Activated T-helper 1 cell treated with anti-CD3 and anti-CD28 coated beads, Interleukin-12 subunit alpha, Interleukin-12 subunit beta, Interleukin-2, Interleukin-4 antibody, amounts not matched to agents 30 ng/mL and 10 ng/mL and 1 ng/mL, durations not matched to agents 14 hours and 24 hours and 36 hours (primary cell): Measurements from ENCODE around the gene SLCO3A1. TPM values are rescaled to one million over a fixed set of nuclear protein-coding genes. Genes with fewer than 3 reads are reported as not detected.

Experiments
- DNase-seq: peaks from one replicate; pipeline ENCODE4 v3.0.0; 2021; ENCODE audit warnings: low spot score
- H3K27ac Mint-ChIP-seq: one replicate; pipeline ENCODE4 v1.8.0; 2021; ENCODE audit warnings: mild to moderate bottlenecking, mixed read lengths
- H3K27me3 Mint-ChIP-seq: one replicate; pipeline ENCODE4 v1.8.0; 2022; ENCODE audit warnings: mild to moderate bottlenecking, moderate library complexity, mixed read lengths; ENCODE audit not compliant: insufficient read depth
- H3K36me3 Mint-ChIP-seq: one replicate; pipeline ENCODE4 v1.8.0; 2021; ENCODE audit warnings: low read depth, mixed read lengths
- H3K4me1 Mint-ChIP-seq: one replicate; pipeline ENCODE4 v1.8.0; 2021; ENCODE audit warnings: low read depth, mixed read lengths
- H3K4me3 Mint-ChIP-seq: one replicate; pipeline ENCODE4 v1.8.0; 2021; ENCODE audit warnings: mild to moderate bottlenecking, moderate library complexity, mixed read lengths
- H3K9me3 Mint-ChIP-seq: one replicate; pipeline ENCODE4 v1.8.0; 2021; ENCODE audit warnings: mixed read lengths
- intact Hi-C: fragments of 100-400 bp; cut with micrococcal nuclease; formaldehyde crosslinking; loops from one replicate; pipeline ENCODE4 v1.15.1; 2024
- total RNA-seq: library from RNA; stranded (reverse); gene quantifications from 2 replicates; pipeline ENCODE4 v1.2.3, GENCODE V29; 2022

Gene SLCO3A1
- total RNA-seq, 1 donor from 2014 or later: 20.0 TPM

- intact Hi-C loops: no loop called here
- Mint-ChIP-seq H3K36me3 (peaks cover 10% of the 10 kb centered on the region), H3K27me3 (no peaks in the 10 kb centered on the region), H3K9me3 (no peaks in the 10 kb centered on the region), H3K27ac (no peak overlapping the region), H3K4me3 (no peak overlapping the region), H3K4me1 (no peaks in the 10 kb centered on the region)
- DNase-seq: no peak
These were observed 262.8 kb downstream of the SLCO3A1 start for GRCh38 chr15:92116330-92116729.

DNA sequence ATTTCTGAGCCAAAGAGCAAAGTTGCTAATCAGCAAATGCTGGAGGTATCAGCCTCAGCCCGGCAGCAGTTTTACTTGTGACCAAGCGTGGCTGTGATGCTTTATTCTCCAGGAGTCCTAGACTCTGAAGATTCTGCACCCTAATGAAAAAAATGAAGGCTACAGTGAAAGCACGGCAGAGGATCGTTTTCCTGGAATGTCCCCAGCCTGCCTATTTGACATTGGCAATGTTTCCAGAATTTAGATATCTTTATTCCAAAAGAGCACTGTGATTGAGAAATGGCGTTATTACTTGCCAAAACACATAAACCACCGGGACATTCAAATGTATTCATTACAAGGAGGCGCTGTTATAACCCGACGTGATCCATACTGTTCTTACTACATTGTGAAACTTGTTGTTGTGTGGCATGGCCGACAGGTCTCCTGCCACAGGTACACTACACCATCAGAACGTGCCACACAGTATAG is 263.8 kb downstream of the SLCO3A1 start:
- DNase-seq: no peak
- Mint-ChIP-seq H3K4me1 (no peaks in the 10 kb centered on the region), H3K27me3 (no peaks in the 10 kb centered on the region), H3K9me3 (peaks cover 5% of the 10 kb centered on the region), H3K36me3 (peaks cover 17% of the 10 kb centered on the region), H3K4me3 (no peak overlapping the region), H3K27ac (no peak overlapping the region)
- intact Hi-C loops: no loop called here

DNA sequence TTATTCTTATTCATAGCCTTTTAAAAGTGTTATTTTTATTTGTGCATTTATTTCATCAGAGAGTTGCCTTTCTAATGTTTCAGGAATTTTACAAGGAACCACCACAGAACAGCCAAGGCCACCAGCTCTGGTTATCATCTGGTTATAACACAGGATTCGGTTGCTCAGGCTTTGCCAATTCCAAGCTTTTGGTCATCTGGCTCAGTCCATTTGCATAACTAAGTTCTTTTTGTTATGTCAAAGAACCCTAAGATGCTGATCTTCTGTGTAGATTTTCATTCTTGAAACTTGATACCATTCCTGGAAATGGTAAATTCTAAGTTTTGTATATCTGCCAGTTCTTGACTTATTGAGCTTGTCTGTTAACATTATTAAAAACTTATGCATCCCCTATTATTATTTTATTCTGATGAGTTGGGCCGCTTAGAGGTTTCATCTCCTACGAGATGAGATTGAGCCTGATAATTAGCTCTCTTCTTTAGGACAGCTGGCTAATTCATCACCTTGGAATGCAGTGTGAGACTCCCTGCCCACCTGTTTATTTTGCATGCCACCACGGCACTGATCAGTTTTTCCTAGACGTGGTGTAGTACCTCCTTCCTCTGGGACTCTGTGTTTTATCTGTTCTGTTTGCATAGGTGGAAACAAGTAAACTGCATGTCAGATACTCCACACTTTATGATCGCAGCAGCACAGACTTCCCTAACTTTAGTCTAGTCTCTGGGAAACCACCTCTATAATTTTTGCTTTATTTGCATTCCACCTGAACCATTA is 264.8 kb downstream of the SLCO3A1 start:
- intact Hi-C loops: no loop called here
- Mint-ChIP-seq H3K36me3 (peaks cover 19% of the 10 kb centered on the region), H3K4me1 (no peaks in the 10 kb centered on the region), H3K27me3 (no peaks in the 10 kb centered on the region), H3K4me3 (no peak overlapping the region), H3K9me3 (peaks cover 5% of the 10 kb centered on the region), H3K27ac (no peak overlapping the region)
- DNase-seq: no peak

- Mint-ChIP-seq H3K36me3 (peaks cover 23% of the 10 kb centered on the region), H3K4me3 (no peak overlapping the region), H3K27me3 (no peaks in the 10 kb centered on the region), H3K9me3 (peaks cover 5% of the 10 kb centered on the region), H3K27ac (no peak overlapping the region), H3K4me1 (no peaks in the 10 kb centered on the region)
- no peak for DNase-seq
- intact Hi-C loops: no loop called here
These were observed 265.4 kb downstream of the SLCO3A1 start for GRCh38 chr15:92118936-92119325.

- H3K9me3 Mint-ChIP-seq: peaks cover 5% of the 10 kb centered on the region
- no peak overlapping the region for H3K27ac Mint-ChIP-seq
- intact Hi-C loops: no loop called here
- no peak for DNase-seq
- no peak overlapping the region for H3K4me3 Mint-ChIP-seq
- no peaks in the 10 kb centered on the region for H3K4me1 Mint-ChIP-seq
- H3K27me3 Mint-ChIP-seq: no peaks in the 10 kb centered on the region
- peaks cover 23% of the 10 kb centered on the region for H3K36me3 Mint-ChIP-seq
These were observed 266.7 kb downstream of the SLCO3A1 start for GRCh38 chr15:92120094-92120795.

DNA sequence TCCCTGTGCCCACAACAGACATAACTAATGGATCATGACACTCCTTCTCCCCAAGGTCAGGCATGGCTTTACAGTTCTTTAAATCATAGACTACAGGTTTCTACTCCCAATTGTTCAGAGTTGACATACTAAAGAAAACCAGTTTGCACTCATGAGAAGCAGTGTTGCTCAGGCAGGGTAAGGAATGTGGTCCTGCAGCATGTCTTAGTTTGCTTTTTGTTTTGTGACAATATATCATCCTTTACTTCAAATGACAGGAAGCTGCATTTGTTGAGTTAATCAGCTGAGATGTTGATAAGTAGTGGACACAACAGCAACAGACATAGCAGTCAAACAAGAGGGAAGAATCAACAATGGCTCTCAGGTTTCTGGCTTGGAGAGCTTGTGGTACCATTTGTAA is 267.5 kb downstream of the SLCO3A1 start:
- DNase-seq: no peak
- H3K4me3 Mint-ChIP-seq: no peak overlapping the region
- peaks cover 5% of the 10 kb centered on the region for H3K9me3 Mint-ChIP-seq
- H3K36me3 Mint-ChIP-seq: peaks cover 23% of the 10 kb centered on the region
- no peaks in the 10 kb centered on the region for H3K27me3 Mint-ChIP-seq
- H3K27ac Mint-ChIP-seq: no peak overlapping the region
- intact Hi-C loops: no loop called here
- no peaks in the 10 kb centered on the region for H3K4me1 Mint-ChIP-seq

DNA sequence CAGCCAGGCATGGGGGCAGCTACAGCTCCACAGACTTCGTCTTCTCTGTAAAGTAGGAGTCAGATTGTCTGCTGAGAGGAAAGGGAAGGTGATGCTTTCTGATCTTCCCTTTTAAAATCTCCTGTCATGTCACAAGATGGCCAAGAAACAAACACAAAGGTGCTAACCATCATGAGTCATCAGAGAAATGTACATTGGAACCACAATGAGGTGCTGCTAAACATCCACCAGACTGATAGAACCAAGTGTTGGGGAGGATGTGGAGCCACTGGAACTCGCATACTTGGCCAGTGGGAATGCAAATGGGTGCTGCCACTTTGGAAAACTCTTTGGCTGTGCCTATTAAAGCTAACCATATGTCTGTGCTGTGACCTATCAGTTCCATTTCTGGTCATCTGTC is 268.8 kb downstream of the SLCO3A1 start:
- no peak overlapping the region for H3K4me3 Mint-ChIP-seq

GRCh38 chr15:92123962-92124656 is 270.6 kb downstream of the SLCO3A1 start:
- Mint-ChIP-seq H3K4me3 (no peak overlapping the region), H3K9me3 (peaks cover 5% of the 10 kb centered on the region), H3K27me3 (no peaks in the 10 kb centered on the region), H3K27ac (no peak overlapping the region), H3K36me3 (peaks cover 25% of the 10 kb centered on the region), H3K4me1 (no peaks in the 10 kb centered on the region)
- DNase-seq: no peak
- intact Hi-C loops: no loop called here

More for the DNA sequence above, 268.8 kb downstream of the SLCO3A1 start:
- DNase-seq: no peak
- Mint-ChIP-seq H3K36me3 (peaks cover 23% of the 10 kb centered on the region), H3K4me1 (no peaks in the 10 kb centered on the region), H3K27ac (no peak overlapping the region), H3K9me3 (peaks cover 5% of the 10 kb centered on the region), H3K27me3 (no peaks in the 10 kb centered on the region)
- intact Hi-C loops: no loop called here

DNA sequence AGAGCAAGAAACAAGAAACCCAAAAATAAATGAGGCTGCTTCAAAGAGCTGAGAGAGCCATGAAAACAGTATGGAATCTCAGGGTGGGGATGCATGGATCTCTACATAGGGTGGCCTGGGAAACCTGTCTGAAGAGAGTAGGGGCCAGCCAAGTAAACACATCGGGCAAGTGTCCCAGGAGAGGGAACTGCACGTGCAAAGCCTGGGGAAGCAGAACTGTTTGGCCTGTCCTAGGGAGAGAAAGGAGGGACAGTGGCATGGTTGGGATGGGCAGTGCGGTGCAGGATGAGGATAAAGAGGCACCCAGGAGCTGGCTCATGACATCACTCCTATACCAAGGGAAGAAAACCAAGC is 271.1 kb downstream of the SLCO3A1 start:
- Mint-ChIP-seq H3K4me1 (no peaks in the 10 kb centered on the region), H3K27me3 (no peaks in the 10 kb centered on the region), H3K9me3 (peaks cover 5% of the 10 kb centered on the region), H3K4me3 (no peak overlapping the region), H3K27ac (no peak overlapping the region), H3K36me3 (peaks cover 28% of the 10 kb centered on the region)
- no peak for DNase-seq
- intact Hi-C loops: no loop called here

- Mint-ChIP-seq H3K27ac (no peak overlapping the region), H3K27me3 (no peaks in the 10 kb centered on the region)
These were observed 275.3 kb downstream of the SLCO3A1 start for GRCh38 chr15:92128788-92129187.

DNA sequence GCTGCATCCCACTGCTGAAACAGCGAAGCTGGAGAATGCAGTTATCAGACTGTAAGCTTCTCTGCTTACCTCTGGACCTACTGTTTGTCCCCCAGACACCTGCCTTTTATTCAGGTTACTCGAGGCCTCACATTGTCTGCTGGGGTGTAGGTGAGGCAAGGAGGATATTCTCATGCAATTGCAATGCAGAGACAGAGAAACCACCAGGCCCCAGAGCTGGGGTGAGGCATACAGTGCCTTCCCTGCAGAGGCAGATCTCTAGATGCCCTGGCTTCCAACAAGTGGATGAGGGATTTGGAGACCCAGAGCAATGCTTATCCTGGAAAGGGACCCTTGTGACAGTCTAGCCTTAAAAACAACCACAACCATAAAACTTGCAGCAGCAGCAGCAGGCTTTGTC is 276.7 kb downstream of the SLCO3A1 start:
- no peak for DNase-seq
- no peaks in the 10 kb centered on the region for H3K4me1 Mint-ChIP-seq
- no peak overlapping the region for H3K27ac Mint-ChIP-seq
- H3K9me3 Mint-ChIP-seq: no peaks in the 10 kb centered on the region
- peaks cover 8% of the 10 kb centered on the region for H3K36me3 Mint-ChIP-seq
- H3K4me3 Mint-ChIP-seq: no peak overlapping the region
- intact Hi-C loops: no loop called here
- no peaks in the 10 kb centered on the region for H3K27me3 Mint-ChIP-seq

More at GRCh38 chr15:92128788-92129187, 275.3 kb downstream of the SLCO3A1 start:
- DNase-seq: no peak
- no peaks in the 10 kb centered on the region for H3K4me1 Mint-ChIP-seq
- intact Hi-C loops: no loop called here
- no peaks in the 10 kb centered on the region for H3K9me3 Mint-ChIP-seq
- H3K4me3 Mint-ChIP-seq: no peak overlapping the region
- peaks cover 7% of the 10 kb centered on the region for H3K36me3 Mint-ChIP-seq

- Mint-ChIP-seq H3K36me3 (peaks cover 9% of the 10 kb centered on the region), H3K27me3 (no peaks in the 10 kb centered on the region)
- intact Hi-C loops: no loop called here
These were observed 277.4 kb downstream of the SLCO3A1 start for GRCh38 chr15:92130906-92131305.

More at GRCh38 chr15:92130906-92131305, 277.4 kb downstream of the SLCO3A1 start:
- no peaks in the 10 kb centered on the region for H3K4me1 Mint-ChIP-seq
- no peak for DNase-seq
- H3K27ac Mint-ChIP-seq: no peak overlapping the region
- H3K9me3 Mint-ChIP-seq: no peaks in the 10 kb centered on the region
- H3K4me3 Mint-ChIP-seq: no peak overlapping the region
